Posterior cingulate gyrus (tissue), 11 donors: ENCODE data around the gene CBX4.
A peak's percentile ranks its signal among the peaks of the same experiment; 100 is the strongest.

Experiments
- DNase-seq, 10 donors: peaks; one replicate each; pipeline versions ENCODE4 v3.0.0 to v3.0.0-alpha.2; 2020 to 2021; ENCODE audit warnings: mixed read lengths in 3 of 10
- intact Hi-C: fragments of 100-400 bp; cut with DNase I; formaldehyde crosslinking; loops from one replicate; pipeline ENCODE4 v1.15.1; 2023

Gene CBX4

DNA sequence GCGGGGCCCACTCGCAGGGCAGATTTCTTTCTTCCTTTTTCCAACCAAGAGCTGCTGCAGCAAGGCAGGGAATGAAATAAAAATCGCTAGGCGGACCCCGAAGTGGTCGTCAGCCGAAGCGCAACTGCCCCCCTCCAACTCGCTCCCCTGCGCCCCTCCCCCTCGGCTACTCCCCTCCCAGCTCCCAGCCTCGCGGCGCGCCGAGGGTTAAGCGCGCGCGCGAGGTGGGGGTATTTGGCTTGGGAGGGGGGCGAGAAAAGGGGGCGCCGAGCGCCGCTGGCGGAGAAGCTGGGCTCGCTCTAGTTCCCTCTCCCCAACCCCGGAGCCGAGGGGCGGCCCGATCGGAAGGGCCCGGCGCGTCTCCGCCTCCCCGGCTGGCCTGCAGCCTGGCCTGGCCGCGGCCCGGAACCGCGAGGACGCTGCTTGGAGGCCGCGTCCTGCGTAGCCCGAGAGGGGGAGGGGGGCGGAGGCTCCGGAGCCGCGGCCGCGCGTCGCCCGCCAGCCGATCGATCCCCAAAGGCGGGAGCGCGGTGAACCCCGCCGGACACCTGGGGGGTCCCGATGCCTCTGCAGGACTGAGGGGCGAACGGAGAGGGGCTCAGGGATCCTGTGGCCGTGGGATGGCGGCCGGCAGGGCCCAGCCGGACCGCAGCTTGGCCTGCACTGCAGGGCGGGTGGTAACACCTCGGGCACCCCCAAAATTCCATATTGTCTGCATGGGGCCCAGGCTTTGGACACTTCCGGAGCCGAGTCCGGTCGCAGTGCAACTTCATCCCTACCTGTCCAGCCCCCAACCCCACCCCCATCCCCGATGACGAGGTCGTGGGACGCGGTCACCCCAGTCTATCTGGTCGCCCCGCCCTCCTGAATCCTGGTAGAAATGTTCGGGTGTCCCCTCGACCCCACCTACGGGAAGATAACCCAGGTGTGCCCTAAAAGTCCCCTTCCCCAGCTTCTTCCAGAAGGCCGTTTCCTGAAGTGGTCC is 4.9 kb upstream of the CBX4 start:
- peak in 3 of 10 donors; percentile 70 to 91 (median 79) for DNase-seq
- intact Hi-C loops = loop anchor here (2.0 to 5.0 kb wide), 2 partner anchors 127 to 148 kb away; no protein-coding TSS in a partner anchor

- DNase-seq = no peak
- intact Hi-C loops = loop anchor here (5.0 kb wide), 1 partner anchor 149 kb away; no protein-coding TSS in a partner anchor
Observed at GRCh38 chr17:79843474-79843815, 4.2 kb upstream of the CBX4 start.

GRCh38 chr17:79842656-79843473 is 3.6 kb upstream of the CBX4 start:
- intact Hi-C loops = loop anchor here (5.0 kb wide), 1 partner anchor 149 kb away; no protein-coding TSS in a partner anchor
- no peak for DNase-seq

GRCh38 chr17:79842136-79842655 is 3.0 kb upstream of the CBX4 start:
- no peak for DNase-seq
- intact Hi-C loops = loop anchor here (5.0 kb wide), 1 partner anchor 150 kb away; no protein-coding TSS in a partner anchor

- intact Hi-C loops = loop anchor here (2.0 to 5.0 kb wide), 2 partner anchors 31 to 151 kb away; no protein-coding TSS in a partner anchor
- no peak for DNase-seq
Observed at GRCh38 chr17:79841369-79842135, 2.3 kb upstream of the CBX4 start.

- intact Hi-C loops = loop anchor here (2.0 to 5.0 kb wide), 2 partner anchors 30 to 151 kb away; no protein-coding TSS in a partner anchor
Observed at GRCh38 chr17:79840989-79841286, 1.7 kb upstream of the CBX4 start.

DNA sequence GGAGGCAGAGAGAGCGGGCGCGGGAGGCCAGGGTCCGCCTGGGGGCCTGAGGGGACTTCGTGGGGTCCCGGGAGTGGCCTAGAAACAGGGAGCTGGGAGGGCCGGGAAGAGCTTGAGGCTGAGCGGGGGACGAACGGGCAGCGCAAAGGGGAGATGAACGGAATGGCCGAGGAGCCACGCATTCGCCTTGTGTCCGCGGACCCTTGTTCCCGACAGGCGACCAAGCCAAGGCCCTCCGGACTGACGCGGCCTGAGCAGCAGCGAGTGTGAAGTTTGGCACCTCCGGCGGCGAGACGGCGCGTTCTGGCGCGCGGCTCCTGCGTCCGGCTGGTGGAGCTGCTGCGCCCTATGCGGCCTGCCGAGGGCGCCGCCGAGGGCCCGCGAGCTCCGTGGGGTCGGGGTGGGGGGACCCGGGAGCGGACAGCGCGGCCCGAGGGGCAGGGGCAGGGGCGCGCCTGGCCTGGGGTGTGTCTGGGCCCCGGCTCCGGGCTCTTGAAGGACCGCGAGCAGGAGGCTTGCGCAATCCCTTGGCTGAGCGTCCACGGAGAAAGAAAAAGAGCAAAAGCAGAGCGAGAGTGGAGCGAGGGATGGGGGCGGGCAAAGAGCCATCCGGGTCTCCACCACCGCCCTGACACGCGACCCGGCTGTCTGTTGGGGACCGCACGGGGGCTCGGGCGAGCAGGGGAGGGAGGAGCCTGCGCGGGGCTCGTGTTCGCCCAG is 1.2 kb upstream of the CBX4 start:
- peak in 2 of 10 donors; percentile 41 to 92 for DNase-seq
- intact Hi-C loops = loop anchor here (2.0 to 5.0 kb wide), 2 partner anchors 30 to 152 kb away; no protein-coding TSS in a partner anchor

More at GRCh38 chr17:79840989-79841286, 1.7 kb upstream of the CBX4 start:
- no peak for DNase-seq

DNA sequence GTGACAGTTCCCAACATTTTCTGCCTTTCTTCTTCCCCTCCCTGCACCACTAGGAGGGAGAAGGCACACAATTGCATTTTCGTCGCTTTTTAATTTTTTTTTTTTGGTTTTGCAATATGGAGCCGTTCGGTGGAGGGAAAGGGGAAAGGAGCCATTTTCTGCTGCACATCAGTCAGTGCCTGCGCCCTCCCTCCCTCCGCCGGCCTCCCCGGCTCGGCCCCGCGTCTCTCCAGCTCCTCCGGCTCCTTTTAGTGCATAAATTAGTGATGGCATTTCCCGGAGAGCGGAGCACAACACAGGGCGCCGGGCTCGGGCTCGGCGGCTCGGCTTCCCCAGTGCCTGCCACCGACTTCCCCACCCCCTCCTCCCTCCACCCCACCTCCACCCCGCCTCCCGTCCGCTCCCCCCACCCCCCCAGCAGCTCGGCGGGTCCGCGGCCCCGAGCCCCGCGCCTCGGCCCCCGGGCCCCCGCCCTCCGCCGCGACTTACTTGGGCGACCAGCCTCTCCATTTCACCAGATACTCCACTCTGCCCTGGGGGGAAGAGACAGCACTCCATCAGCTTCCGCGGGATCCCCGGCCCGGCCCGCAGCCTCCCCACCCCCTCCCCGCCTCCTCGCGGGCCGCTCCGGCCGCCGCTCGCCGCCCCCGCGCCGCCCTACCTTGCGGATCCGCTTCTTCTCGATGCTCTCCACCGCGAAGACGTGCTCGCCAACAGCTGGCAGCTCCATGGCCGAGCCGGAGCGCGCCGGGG is 542 bp downstream of the CBX4 start:
- DNase-seq = peak; percentile 47 to 95 (median 66)
- intact Hi-C loops = loop anchor here (1.0 kb wide), 1 partner anchor 41 kb away; the partner anchor contains the start of gene CBX8

DNA sequence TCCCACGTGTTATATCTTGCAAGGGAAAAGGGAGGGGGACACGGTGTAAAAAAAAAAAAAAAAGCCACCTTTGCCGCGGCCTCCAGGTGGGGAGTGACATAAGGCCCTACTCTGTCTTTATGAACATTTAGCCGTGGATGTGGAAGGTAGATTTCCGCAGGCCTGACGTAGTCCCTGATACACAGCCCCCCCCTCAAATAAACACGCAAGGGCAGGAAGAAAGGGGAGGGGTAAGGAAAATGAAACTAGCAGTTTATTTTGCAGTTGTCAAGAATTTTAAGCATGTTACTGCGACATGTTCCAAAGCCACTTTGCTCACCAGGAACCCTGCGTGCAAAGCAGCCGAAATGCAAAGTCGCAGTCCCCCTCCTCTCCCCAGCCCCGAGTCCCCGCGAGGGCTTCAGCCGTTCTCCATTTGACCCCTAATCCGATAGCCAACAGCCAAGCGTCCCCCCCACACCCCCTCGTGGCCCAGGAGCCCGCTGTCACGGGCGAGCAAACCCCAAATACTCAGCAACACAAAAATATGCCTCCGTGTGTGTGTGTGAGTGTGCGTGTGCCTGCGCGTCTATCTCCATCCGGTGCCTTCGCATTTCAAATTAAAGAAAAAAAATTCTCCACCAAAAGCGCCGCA is 1.2 kb downstream of the CBX4 start:
- intact Hi-C loops = no loop called here

GRCh38 chr17:79836972-79837887 is 2.0 kb downstream of the CBX4 start:
- intact Hi-C loops = no loop called here
- peak in 3 of 10 donors; percentile 61 to 91 (median 83) for DNase-seq

More for the DNA sequence above, 1.2 kb downstream of the CBX4 start:
- DNase-seq = peak in 1 of 10 donors; percentile 86

- intact Hi-C loops = no loop called here
- DNase-seq = no peak
Observed at GRCh38 chr17:79836510-79836971, 2.7 kb downstream of the CBX4 start.

GRCh38 chr17:79835953-79836509 is 3.2 kb downstream of the CBX4 start:
- peak in 1 of 10 donors; percentile 78 for DNase-seq

DNA sequence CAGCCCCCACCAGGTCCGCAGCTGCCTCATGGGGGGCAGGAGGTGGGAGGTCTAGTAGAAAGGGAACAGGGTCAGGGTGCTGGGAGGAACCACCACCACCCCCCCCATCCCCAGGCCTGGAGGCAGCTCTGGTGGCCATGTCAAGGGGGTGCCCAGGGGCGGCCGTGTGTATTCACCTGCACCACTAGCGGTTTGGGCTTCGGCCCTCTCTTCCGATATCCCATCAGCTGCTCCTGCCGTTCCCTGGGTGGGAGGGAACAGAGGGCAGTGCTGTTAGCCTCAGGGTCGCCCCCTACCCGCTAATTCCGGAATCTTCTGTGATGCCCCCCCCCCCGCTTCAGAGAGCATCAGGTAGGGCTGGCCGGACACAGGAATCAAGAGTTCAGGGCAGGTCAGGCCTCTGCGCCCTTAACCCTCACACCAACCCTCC is 3.8 kb downstream of the CBX4 start:
- DNase-seq = no peak
- intact Hi-C loops = no loop called here

More at GRCh38 chr17:79835953-79836509, 3.2 kb downstream of the CBX4 start:
- intact Hi-C loops = no loop called here

- intact Hi-C loops = no loop called here
- DNase-seq = peak in 1 of 10 donors; percentile 86
Observed at GRCh38 chr17:79834565-79835469, 4.4 kb downstream of the CBX4 start.
